ENCODE measurements around the gene NR3C2.
A peak's percentile ranks its signal among the peaks of the same experiment; 100 is the strongest.

NR3C2 gene

DNA sequence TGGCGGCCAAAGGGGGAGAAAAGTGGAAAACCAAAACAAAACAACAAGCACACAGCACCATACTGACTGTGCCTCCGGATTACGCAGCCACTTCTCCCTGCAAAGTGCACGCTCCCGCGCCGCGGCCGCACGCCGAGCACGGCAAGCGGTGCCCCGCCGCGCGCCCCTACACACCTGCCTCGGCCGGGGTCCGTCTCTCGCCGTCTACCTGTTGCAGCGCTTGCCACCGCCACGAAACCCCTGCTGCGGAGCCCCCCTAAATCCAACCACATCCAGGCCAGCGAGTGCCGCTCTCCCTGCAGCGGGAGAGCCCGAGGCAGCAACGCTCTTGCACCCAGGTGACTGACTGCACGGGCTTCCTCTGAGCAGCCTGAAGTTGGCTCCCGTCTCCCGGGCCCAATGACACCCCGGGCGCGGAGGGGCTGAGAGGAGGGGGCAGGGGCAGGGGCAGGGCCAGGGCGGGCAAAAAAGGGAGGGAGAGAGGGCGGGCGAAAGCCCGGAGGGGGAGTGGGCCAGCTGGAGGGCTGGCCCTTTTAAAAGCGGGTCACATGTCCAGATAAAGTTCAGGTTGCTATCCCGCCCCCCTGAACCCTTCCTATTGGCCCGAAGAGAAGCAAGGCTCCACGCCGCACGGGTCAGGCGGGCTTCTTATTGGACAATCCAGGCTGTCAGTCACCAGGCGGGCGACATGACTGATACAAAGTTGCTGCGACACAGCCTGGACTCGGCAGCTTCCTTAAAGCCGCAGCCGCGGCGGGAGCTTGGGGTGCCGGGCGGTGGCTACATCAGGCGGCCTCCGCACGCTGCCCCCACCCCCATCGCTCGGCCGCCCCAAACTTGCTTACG, at the start of gene NR3C2:
NR3C2 (minus strand) TSS at position 429 of the 846 bp plus-strand sequence.
- FAIRE-seq: peak; percentile 99

DNA sequence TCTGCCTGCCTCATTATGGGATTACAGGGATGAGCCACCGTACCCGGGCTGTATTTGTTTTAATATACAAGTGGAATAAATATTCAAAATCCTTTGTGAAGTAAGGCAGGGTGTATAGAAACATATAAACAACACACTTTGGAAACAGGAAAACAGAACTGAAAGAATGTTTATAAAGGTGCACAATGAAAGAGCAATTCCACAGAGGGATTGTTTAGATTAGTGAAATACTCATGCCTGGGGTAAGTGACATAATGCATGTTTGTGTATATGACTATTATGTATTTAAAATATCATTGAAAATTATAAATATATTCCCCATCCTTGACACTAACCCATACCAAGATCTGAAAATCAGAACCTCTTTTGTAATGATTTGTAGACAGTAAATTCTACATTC, 45.0 kb upstream of the NR3C2 start:
- no peak for FAIRE-seq

DNA sequence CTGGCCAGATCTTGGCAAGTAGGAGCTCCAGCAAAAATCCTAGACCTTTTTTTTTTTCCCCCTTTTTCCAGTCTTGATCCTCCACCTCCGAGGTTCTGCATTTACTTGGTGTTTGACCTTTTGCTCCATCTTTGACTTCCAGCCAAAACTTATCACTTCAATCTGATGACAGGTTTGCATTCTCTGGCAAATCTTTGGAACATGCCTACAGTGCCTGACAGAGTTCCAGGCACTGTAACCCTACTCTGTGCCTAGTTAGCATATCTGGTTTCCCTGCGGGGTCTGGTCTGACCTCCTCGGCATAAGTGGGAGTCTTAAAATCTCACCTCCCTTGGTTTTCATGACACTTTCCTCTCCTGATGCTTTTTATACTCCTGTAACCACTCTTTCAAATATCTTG, 39.4 kb upstream of the NR3C2 start:
- no peak for FAIRE-seq

DNA sequence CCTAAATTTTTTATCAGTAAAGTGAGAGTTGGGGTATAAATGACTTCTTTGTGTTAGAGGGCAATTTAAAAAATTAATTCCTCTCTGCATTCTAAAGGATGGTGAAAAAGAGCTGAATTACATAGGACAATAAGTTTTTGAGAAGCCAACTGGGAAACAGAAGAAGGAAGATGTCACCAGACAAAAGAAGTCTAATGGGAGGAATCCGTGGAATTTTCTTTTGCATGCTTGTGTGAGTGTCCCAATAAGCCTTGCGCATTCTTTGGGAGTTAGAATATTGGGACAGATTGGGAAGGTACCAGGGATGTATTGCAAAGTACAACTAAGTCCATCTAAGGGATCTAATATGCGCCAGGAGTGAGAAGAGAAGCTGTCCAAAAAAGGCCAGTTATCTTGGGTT, 35.1 kb upstream of the NR3C2 start:
- FAIRE-seq: no peak

DNA sequence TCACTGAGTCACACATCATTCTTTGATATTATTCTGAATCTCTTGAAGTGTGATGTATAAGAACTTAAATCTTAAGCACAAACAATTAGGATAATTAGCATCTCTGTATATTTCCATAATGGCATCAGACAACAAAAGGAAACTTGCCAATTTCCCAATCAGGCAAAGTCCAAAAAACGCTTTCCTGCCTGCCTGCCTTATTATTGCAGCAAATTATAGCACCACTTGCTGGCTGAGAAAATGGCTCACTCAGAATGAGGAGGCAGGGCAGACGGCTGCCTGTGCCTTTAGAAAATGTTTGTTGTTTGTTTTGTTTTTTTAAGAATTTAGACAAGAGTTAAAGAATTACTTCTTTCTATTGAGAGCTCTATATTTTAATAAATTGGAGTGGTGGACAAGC, 27.7 kb upstream of the NR3C2 start:
- FAIRE-seq: no peak

DNA sequence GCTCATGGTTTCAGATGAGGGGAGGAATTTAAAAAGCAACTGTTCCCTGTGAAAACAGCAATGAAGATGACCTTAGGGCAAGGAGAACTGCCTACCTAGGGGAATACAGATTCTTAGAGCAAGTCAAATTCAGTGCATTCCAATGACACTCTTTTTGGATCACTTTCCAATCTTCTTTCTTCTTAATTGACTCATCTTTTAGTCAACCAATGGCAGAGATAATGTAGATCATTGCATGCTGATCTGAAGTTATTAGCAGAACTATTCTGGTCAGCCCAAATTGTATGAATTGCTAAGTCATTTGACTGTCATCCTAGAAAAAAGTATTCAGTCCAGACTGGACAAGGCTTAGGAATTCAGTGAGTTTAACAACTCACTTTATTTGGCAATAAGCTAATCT, 12.6 kb upstream of the NR3C2 start:
- FAIRE-seq: no peak

DNA sequence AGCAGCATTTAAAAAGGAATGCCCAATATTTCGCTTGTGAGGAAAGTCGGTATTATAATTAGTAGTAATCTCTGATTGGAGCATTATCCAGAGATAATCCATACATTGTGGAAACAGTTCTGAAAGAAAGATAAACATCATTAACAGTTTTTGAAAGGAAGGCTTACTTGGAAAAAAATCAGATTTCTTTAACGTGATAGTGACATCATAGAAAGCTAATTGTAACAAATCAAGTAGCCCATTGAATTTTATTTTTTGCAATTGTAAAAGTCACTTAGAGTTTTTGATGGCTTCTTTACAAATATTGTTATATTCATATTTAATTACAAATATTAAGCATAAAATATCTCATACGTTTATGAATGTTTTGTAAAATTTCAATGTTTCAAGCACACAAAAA, 11.6 kb upstream of the NR3C2 start:
- FAIRE-seq: no peak

DNA sequence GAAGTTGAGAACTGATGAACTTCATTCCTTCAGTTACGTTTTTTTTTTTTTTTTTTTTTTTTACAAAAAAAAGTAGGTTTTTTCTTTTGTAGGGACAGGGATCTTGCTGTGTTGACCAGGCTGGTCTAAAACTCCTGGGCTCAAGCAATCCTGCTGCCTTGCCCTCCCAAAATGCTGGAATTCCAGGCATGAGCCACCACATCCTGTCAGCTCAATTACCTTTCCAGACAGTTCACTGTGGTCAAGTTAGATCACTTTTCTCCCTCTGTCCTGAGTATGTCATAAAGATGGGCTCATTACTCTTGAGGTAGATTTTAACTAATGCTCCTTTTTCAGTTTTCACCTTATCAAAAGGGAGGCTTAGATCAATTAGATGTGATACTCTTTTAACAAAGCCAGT, 10.8 kb upstream of the NR3C2 start:
- FAIRE-seq: no peak

DNA sequence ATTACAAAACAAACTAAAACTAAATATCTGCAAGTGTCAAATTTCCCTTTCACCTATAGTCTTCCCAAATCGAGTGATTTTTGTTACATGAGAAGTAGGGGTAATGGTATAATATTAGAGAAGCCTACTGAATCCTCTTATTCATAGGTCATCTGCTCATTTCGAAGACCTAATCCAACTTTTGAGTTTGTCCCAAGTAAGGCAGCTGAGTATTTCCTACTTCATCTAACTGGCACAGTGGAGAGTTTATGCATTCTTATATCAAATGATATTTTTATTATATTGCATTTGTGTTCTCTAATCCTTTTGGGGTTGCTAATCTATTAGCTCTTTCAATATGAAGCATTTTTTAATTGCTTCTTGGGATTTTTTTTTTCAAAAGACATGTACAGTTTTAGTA, 7.7 kb upstream of the NR3C2 start:
- no peak for FAIRE-seq

DNA sequence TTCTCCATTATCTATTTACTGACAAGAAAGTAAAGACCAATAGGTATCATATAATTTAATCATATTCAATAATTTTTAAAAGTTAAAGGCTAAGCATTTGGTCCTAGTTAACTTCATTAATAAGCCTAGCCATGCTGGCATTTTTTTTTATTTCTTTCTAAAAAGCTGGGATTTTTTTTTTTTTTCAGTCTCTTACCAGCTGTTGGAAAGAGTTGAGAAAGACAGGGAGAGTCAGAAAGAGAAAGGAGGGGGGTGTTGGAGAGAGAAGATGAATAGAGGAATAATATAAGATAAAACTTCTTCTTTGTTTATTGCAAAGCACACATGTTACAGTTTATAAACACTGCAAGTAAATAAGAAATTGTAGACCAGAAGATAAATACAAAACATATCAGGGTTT, 5.9 kb upstream of the NR3C2 start:
- FAIRE-seq: peak; percentile 13

DNA sequence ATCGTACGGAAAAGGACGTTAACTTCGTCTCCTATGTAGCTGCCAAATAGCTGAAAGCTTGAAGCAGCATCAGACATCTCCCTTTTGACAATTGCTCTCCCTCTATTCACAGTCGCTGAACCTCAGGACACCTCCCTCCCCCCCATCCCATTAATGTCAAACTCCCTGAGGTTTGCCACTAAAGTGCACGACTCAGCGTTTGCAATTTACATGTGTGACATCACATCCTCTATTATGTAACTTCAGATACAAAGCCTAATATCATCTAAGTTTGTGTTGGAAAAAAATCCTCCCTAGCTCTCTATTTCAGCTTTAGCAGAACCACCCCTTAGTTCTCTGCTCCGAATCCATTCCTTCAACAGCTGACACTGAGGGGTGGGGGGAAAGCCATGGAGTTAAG, 5.5 kb upstream of the NR3C2 start:
- FAIRE-seq: peak; percentile 5

DNA sequence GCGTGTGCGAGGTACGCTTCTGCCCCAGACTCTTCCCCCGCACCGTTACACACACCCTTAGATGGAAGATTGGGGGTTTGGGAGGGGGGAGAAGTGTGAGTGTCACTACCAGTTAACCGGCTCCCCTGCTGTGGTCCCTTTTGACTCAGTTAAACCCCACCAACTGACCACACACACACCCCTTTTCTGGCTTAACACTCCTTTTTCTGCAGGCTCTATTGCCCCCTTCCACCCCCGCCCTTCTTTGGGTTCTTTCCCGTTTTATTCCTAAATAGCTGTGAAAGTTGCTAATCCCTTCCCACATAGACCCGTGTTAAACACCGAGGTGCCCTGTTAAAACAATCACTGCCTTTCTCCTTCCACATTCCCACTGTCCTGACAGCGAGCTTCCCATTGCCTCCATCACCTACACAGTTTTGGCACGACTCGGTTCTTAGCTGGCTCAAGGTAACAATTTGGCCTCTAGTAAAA, 3.7 kb upstream of the NR3C2 start:
- FAIRE-seq: no peak

DNA sequence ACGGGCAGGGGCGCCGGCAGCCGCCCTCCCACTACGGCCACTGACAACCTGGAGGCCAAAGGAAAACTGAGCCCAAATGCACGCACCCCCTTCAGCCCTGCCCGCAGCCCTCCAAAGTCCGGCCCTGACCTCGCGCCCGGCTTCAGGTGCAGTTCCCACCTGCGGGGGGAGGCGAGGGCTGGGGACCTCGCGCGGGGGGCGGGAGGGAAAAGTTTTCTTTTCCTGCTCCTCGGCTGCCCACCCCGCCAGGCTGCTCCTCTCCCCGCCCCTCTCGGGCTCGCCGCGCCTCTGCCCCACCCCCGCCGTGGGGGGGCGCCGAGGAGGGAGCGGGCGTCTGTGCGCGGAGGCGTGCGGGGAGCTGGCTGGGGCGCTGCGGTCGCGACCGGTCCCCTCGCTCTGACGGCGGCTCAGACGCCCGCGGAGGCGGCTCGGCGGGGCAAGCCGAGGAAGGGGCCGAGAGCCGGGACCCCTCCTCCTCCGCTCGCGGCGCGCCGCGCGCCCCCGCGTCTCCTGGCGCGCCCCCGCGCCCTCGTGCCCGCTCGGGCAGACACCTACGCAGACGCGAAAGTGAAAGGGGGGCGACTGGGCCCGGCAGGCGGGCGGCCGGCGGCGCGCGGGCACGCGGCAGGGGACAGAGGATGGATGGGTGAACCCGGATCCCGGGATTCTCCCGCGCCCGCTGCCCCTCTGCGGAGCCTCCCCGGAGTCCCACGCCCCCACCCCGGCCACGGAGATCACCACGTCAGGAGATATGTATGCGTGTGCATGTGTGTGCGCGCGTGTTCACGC, 3.1 kb upstream of the NR3C2 start:
- FAIRE-seq: no peak

DNA sequence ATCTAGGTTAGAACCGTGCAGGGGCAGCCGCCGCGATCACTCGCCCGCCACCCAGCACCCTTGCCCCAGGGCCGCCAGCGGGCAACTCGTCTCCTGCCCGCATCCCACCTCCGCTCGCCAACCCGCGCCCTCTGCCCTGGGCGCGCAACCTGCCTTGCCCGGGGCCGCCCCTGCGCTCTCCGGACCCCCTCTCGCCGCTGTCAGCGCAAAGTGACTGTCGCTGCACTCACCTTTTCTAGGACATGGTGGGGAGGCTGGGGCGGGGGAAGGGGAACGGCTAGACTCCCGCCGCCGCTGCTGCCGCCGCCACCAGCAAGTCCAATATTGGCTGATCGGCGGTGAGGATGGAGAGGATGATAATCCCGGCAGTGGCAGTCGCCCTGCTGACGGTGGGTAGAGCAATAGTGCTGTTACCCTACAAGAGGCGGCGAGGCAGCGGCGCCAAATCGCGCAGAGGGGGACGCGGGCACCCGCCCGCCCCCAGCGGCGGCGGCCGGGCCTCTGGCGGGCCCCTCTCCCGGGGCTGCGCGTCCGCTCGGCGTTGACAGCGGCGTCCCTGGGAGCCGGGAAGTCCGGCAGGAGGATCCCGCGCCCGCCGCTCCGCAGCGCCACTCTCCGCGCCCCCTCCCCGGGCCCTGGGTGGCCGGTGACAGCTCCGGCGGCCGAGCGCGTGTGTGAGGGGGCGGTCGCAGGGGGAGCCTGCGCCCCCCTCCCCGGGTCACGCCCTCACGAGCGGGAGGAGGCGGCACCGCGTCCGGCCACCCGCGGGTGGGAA, 2.3 kb upstream of the NR3C2 start:
- no peak for FAIRE-seq

DNA sequence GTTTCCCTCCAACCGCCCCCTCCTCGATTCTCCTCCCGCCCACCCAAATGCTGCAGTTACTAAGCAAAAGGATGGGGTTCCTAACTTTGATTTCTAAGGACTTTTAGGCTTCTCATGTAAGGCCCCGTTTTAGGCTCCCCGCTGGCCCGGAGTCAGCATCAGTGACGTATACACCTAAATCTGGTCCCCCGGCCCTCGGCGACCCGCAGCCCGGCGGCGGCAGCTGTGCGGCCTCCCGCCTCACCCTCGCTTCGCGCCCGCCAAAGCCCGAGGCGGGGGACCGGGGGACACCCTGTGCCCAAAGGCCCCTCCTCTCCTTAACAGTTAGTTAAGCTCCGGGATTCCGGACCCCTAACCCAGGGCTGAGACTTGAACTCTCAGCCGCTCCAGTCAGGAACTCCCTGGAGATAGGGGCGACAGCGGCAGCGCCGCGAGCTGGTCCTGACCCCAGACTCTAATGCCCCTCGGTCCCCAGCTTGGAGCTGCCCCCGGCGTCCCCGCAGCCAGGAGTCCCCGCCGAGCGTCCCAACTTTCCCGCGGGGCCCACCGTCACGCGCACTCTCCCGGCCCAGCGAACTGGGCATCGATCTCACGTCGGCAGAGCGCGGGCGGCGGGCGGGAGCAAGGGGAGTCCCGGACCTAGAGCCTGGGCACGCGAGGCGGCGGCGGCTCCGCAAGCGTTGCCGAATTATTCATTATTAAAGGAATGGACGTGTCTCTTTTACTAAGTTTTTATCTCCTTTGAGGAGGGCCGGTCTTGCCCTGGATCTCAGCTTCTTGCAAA, 1.5 kb upstream of the NR3C2 start:
- no peak for FAIRE-seq

DNA sequence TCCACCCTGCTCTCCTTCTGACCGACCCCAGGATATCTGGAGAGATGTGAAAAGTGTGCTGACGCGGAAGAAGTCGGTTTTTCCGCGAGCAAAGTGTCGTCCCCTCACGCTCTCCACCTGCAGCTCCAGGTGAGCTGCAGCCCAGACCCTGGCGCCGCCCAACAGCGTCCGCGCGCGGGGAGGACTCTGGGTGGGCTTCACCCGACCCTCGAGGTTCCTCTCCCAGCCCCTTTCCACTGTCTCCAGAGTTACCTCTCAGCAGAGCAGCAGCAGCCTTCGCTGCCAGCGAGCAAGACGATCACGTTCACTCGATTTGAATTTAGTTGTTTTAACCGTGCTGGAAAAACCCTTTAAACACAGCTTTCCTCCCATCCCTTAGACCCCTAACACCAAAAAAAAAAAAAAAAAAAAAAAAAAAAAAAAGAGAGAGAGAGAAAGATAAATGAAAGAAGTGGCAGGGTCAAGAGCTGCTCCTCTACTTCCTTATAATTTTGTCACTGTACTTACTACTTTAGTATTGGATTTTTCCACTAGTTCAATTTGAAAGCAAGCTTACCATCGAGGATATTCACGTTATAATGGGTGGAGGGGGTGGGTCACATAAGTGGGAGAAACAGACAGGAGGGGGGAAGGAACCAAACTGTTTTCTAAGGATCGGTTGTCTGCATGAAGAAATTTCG, 758 bp upstream of the NR3C2 start:
- FAIRE-seq: peak; percentile 17

DNA sequence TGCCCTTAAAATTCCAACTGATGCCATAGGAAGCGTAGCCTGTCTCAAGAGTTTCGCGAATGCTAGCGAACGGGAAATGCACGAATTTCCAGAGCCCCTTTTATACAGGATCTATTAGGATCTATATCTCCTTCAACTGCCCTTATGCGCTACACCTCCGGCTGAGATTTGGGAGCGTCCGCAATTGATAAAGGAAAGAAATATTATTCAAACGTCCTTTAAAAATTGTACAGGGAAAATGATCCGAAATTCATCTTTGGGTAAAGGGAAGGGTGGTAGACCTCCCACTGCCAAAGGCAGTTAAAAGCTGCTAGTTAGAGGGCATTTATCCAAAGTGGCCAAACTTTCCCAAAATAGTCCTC, 609 bp downstream of the NR3C2 start:
- FAIRE-seq: no peak

DNA sequence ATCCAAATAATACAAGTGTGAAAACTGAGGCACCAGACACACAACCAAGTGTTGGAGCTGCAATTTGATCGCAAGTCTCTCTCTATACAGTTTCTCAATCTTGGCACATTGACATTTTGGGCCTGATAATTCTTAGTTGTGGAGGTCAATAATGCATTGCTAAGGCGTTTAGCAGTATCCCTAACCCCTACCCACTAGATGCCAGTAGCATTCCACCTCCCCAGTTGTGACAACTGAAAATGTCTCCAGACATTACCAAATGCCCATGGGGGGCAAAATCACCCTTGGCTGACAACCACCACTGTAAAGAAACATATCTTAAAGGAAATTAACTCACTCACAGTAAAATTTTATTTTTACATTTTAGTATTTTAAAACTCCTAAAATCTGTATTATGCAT, 4.2 kb downstream of the NR3C2 start:
- no peak for FAIRE-seq

DNA sequence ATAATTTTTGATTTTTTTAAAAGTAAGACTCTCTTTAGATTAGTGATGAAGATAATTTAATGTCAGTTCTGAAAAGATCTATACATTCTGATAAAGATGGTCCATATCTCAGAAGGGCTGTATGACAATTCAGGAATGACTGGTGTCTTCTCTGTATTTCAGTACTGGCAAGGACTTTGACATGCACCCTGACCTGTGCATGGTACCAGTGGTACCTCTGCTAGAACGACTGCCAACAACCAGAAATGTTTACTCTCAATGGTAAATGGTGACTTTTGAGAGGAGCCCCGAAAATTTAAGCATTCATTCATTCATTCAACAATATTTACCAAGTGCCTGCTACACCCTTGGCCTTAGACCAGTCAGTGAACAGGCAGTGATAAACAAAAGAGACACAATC, 4.8 kb downstream of the NR3C2 start:
- FAIRE-seq: no peak

DNA sequence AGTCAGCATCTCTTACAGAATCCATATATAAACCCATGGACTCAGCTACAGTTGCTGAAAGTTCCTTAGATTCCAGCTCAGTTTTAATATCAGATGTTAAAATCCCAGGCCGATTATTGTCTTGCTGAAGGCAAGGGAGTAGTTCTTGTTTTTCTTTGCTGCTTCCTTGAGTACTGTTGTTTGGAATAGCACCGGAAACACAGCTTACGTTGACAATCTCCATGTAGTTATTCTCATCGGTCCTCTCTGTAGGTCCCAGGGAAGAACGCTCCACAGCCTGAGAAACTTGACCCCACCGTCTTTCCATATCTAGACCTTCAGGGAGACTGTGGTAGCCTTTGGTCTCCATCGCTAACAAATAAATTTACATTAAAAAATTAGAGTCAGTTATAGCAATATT, 5.7 kb downstream of the NR3C2 start:
- no peak for FAIRE-seq

DNA sequence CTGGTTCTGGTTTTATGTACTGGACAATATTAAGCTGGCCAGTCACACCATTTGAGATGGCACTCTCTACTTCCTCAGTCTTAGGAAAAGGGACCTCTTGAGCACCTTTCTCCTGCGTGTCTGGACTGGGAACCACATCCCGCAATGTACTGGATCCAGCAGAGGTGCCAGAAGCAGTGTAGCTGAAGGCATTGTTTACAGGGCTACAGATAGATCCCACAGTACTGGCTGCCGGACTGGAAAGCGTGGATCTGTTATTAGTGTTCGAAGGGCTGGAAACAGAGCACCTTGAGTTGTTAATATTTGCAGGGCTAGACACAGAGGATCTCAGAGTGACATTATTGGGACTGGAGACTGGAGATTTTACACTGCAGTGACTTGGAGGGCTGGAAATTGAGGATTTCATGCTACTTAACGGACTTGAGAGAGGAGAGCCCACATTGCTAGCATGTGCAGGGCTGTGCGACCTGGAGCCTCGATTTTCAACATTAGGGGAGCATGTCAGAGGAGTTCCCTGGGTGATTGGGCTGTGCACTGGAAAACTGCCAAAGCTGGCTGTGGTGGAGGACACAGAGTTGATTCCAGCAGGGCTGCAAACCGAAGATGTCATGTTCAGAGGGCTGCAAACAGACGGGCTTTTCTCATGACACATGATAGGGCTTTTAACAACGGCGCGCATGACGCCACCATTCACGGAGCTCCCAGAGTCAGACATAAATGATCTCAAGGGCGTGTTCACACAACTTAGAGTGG, 6.4 kb downstream of the NR3C2 start:
- FAIRE-seq: no peak
